Measurements from ENCODE around the gene WDCP.

DNA sequence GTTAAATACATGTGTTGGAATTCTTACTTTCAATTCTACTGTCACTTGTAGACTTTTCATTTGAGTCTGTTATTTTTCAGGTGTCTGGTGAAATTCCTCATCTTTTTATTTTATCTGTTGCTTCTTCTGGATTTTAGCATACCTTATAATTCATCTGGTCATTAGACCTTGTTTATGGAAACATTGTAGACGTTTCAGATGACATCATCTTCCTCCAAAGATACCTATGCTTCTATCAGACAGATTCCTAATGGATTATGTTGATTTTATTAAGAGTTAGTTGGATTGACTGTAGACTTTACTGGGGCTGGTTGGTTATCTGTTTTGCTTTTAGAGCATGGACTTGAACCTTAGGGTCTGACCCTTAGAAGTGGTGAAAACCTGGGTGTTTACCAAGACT is 52.6 kb downstream of the WDCP start:
- TF ChIP-seq, protein P1, sequence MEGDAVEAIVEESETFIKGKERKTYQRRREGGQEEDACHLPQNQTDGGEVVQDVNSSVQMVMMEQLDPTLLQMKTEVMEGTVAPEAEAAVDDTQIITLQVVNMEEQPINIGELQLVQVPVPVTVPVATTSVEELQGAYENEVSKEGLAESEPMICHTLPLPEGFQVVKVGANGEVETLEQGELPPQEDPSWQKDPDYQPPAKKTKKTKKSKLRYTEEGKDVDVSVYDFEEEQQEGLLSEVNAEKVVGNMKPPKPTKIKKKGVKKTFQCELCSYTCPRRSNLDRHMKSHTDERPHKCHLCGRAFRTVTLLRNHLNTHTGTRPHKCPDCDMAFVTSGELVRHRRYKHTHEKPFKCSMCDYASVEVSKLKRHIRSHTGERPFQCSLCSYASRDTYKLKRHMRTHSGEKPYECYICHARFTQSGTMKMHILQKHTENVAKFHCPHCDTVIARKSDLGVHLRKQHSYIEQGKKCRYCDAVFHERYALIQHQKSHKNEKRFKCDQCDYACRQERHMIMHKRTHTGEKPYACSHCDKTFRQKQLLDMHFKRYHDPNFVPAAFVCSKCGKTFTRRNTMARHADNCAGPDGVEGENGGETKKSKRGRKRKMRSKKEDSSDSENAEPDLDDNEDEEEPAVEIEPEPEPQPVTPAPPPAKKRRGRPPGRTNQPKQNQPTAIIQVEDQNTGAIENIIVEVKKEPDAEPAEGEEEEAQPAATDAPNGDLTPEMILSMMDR (IDR thresholded peaks at IDR 0.05): no peak
- TF ChIP-seq POLR2A (IDR thresholded peaks at IDR 0.05): no peak

Measured in right lobe of liver (tissue), 4 donors.